ENCODE data around the gene FOCAD. TPM values are rescaled to one million over a fixed set of nuclear protein-coding genes. Genes with fewer than 3 reads are reported as not detected.

Gene FOCAD
- total and polyA plus RNA-seq, 2 donors (not counting 1 experiment from before 2014, with no cell fraction given), result 4.0 to 10.1 TPM

- no peaks in the 10 kb centered on the region for H3K9me3 ChIP-seq (ENCODE audit: control extremely low read depth in 1 of 3, control insufficient read depth in 2 of 3, insufficient read depth in 1 of 3, low read length in 2 of 3)
- DNase-seq (no peak), ATAC-seq (ENCODE audit: low read depth) (no peak)
- no peak overlapping the region for H3K27ac Mint-ChIP-seq
- TF ChIP-seq EZH2 (IDR thresholded peaks at IDR 0.05; ENCODE audit: borderline replicate concordance, insufficient read depth, low read depth, low read length, poor library complexity, severe bottlenecking) (no peak), CTCF (IDR thresholded peaks at IDR 0.05) (no peak)
- no peak overlapping the region for H3K4me3 Mint-ChIP-seq
- no peaks in the 10 kb centered on the region for H4K20me1 ChIP-seq (ENCODE audit: control insufficient read depth, insufficient read depth, low read length, poor library complexity, severe bottlenecking)
- H3K4me2 ChIP-seq (replicated peaks; ENCODE audit: low read depth, low read length, poor library complexity, severe bottlenecking), result peak overlapping the region; percentile 28
- H3K4me1 Mint-ChIP-seq, result peaks cover 3% of the 10 kb centered on the region
- intact Hi-C loops (cut with micrococcal nuclease), result loop anchor here (1.0 to 2.0 kb wide), 6 partner anchors 171 to 1470 kb away; no protein-coding TSS in a partner anchor
- no peaks in the 10 kb centered on the region for H3K27me3 ChIP-seq (replicated peaks in 1 of 4; ENCODE audit: control extremely low read depth in 1 of 4, control insufficient read depth in 3 of 4, insufficient read depth in 4 of 4, low read length in 3 of 4)
- H3K9me3 Mint-ChIP-seq (ENCODE audit: insufficient read depth), result no peaks in the 10 kb centered on the region
- H3K4me3 ChIP-seq (ENCODE audit: control extremely low read depth in 1 of 5, extremely low read depth in 1 of 5, insufficient read depth in 1 of 5, low read depth in 2 of 5, low read length in 4 of 5), result no peak overlapping the region
- no peak overlapping the region for H3K27ac ChIP-seq (ENCODE audit: low read length in 2 of 2)
- no peaks in the 10 kb centered on the region for H3K27me3 Mint-ChIP-seq
- 100% methylated on average over 2 of the region's 3 CpGs for WGBS (ENCODE audit: insufficient coverage)
- no peak overlapping the region for H3K9ac ChIP-seq (ENCODE audit: low read length)
- H2AFZ ChIP-seq (ENCODE audit: insufficient read depth, low read depth, low read length, poor library complexity, severe bottlenecking), result no peak overlapping the region
- no peaks in the 10 kb centered on the region for H3K4me1 ChIP-seq (ENCODE audit: control insufficient read depth in 2 of 2, insufficient read depth in 2 of 2, low read length in 2 of 2)
- no peaks in the 10 kb centered on the region for H3K36me3 ChIP-seq (replicated peaks in 1 of 2; ENCODE audit: control extremely low read depth in 1 of 2, control insufficient read depth in 1 of 2, extremely low read depth in 1 of 2, insufficient read depth in 2 of 2, low read length in 1 of 2)
- POLR2A ChIA-PET, result no interaction called here
- no peaks in the 10 kb centered on the region for H3K79me2 ChIP-seq (ENCODE audit: control insufficient read depth, insufficient read depth, low read length)
- CTCF ChIA-PET, result interaction anchor here (0.6 to 7.2 kb wide), 42 partner anchors 9 to 1486 kb away, joined by 3 to 152 read pairs (median 5); partner anchors contain the start of genes FOCAD and MLLT3
These were observed 256.6 kb downstream of the FOCAD start for GRCh38 chr9:20940447-20941173.

- no peaks in the 10 kb centered on the region for H4K20me1 ChIP-seq (ENCODE audit: control insufficient read depth, insufficient read depth, low read length, poor library complexity, severe bottlenecking)
- no peak overlapping the region for H3K27ac Mint-ChIP-seq
- ChIA-PET POLR2A (no interaction called here), CTCF (interaction anchor here (0.6 to 7.2 kb wide), 42 partner anchors 8 to 1487 kb away, joined by 3 to 152 read pairs (median 5); partner anchors contain the start of gene MLLT3)
- no peak overlapping the region for H3K9ac ChIP-seq (ENCODE audit: low read length)
- H3K4me1 ChIP-seq (ENCODE audit: control insufficient read depth in 2 of 2, insufficient read depth in 2 of 2, low read length in 2 of 2), result no peaks in the 10 kb centered on the region
- intact Hi-C loops (cut with micrococcal nuclease), result loop anchor here (1.0 to 2.0 kb wide), 6 partner anchors 170 to 1470 kb away; no protein-coding TSS in a partner anchor
- TF ChIP-seq CTCF (IDR thresholded peaks at IDR 0.05), result peak; percentile 88
- TF ChIP-seq EZH2 (IDR thresholded peaks at IDR 0.05; ENCODE audit: borderline replicate concordance, insufficient read depth, low read depth, low read length, poor library complexity, severe bottlenecking), result no peak
- no peak overlapping the region for H3K4me3 ChIP-seq (ENCODE audit: control extremely low read depth in 1 of 5, extremely low read depth in 1 of 5, insufficient read depth in 1 of 5, low read depth in 2 of 5, low read length in 4 of 5)
- H3K9me3 Mint-ChIP-seq (ENCODE audit: insufficient read depth), result no peaks in the 10 kb centered on the region
- peak overlapping the region; percentile 28 for H3K4me2 ChIP-seq (replicated peaks; ENCODE audit: low read depth, low read length, poor library complexity, severe bottlenecking)
- peaks cover 3% of the 10 kb centered on the region for H3K4me1 Mint-ChIP-seq
- WGBS (ENCODE audit: insufficient coverage), result 0% methylated on average over 3 of the region's 7 CpGs
- peak; percentile 77 for ATAC-seq (ENCODE audit: low read depth)
- no peaks in the 10 kb centered on the region for H3K79me2 ChIP-seq (ENCODE audit: control insufficient read depth, insufficient read depth, low read length)
- H3K27me3 Mint-ChIP-seq, result no peaks in the 10 kb centered on the region
- no peaks in the 10 kb centered on the region for H3K9me3 ChIP-seq (ENCODE audit: control extremely low read depth in 1 of 3, control insufficient read depth in 2 of 3, insufficient read depth in 1 of 3, low read length in 2 of 3)
- no peak overlapping the region for H2AFZ ChIP-seq (ENCODE audit: insufficient read depth, low read depth, low read length, poor library complexity, severe bottlenecking)
- no peak overlapping the region for H3K4me3 Mint-ChIP-seq
- no peaks in the 10 kb centered on the region for H3K36me3 ChIP-seq (replicated peaks in 1 of 2; ENCODE audit: control extremely low read depth in 1 of 2, control insufficient read depth in 1 of 2, extremely low read depth in 1 of 2, insufficient read depth in 2 of 2, low read length in 1 of 2)
- DNase-seq, result peak; percentile 78
- no peak overlapping the region for H3K27ac ChIP-seq (ENCODE audit: low read length in 2 of 2)
- no peaks in the 10 kb centered on the region for H3K27me3 ChIP-seq (replicated peaks in 1 of 4; ENCODE audit: control extremely low read depth in 1 of 4, control insufficient read depth in 3 of 4, insufficient read depth in 4 of 4, low read length in 3 of 4)
These were observed 257.2 kb downstream of the FOCAD start for GRCh38 chr9:20941174-20941690.
